DMS153 (cell line): ENCODE measurements around the gene PKNOX1.
"Not testable (repeated sequence)": the region's sequence is repeated elsewhere in the genome, so short reads cannot be mapped to it uniquely, and the experiment has no call there.

Source experiments
- DNase-seq: peaks from one replicate; lab custom pipeline; 2025; lab: John Stamatoyannopoulos, UW

PKNOX1 gene

GRCh38 chr21:42983869-42984268 lies 9.5 kb downstream of the PKNOX1 start:
- DNase-seq: no peak

- no peak for DNase-seq
Measured at GRCh38 chr21:42986125-42986783, 11.9 kb downstream of the PKNOX1 start.

GRCh38 chr21:42988236-42988965 lies 14.0 kb downstream of the PKNOX1 start:
- DNase-seq: no peak

GRCh38 chr21:42989370-42989769 lies 15.0 kb downstream of the PKNOX1 start:
- not testable (repeated sequence) for DNase-seq

- no peak for DNase-seq
Measured at GRCh38 chr21:42989816-42990650, 15.7 kb downstream of the PKNOX1 start.

DNA sequence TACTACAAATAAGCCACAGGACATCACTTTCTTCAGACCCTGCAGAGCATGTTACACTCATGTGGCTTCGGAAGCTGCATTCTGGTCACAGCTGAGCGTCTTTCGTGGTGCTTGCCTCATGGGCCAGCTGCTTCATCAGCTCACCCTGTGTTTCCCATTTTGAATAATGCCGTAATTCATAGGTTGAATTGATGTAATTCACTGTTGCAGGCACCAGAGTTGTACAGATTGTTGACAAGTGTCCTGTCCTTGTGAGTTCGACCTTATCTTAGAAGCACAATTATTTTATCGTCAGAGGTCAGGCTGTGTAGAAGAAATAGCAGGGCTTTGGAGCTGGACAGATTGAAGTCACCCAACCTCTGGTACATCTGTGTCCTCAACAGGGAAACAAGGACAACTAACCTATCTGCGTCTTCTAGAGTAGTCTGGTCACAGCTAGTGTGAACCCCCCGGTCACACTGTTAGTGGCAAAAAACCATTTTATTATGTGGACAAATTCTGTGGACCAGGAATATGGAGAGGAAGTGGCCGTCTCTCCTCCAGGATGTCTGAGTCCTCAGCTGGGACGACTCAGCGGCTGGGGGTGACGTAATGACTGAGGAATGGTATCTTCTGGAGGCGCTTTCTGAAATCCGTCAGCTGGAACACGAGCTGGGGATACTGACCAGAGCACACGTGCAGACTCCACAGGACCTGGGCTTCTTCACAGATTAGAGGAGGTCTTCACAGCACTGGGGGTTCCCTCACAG lies 17.8 kb downstream of the PKNOX1 start:
- no peak for DNase-seq

- DNase-seq: no peak
Measured at GRCh38 chr21:42993051-42993712, 18.8 kb downstream of the PKNOX1 start.

GRCh38 chr21:42997053-42997452 lies 22.7 kb downstream of the PKNOX1 start:
- DNase-seq: no peak

DNA sequence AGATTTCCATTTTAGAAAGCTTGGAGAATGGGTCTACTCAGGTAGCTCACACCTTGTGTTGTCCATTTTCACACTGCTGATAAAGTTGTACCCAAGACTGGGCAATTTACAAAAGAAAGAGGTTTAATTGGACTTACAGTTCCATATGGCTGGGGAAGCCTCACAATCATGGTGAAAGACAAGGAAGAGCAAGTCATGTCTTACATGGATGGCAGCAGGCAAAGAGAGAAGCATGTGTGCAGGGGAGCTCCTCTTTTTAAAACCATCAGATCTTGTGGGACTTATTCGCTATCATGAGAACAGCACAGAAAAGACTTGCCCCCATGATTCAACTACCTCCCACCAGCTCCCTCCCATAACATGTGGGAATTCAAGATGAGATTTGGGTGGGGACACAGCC lies 23.6 kb downstream of the PKNOX1 start:
- not testable (repeated sequence) for DNase-seq

DNA sequence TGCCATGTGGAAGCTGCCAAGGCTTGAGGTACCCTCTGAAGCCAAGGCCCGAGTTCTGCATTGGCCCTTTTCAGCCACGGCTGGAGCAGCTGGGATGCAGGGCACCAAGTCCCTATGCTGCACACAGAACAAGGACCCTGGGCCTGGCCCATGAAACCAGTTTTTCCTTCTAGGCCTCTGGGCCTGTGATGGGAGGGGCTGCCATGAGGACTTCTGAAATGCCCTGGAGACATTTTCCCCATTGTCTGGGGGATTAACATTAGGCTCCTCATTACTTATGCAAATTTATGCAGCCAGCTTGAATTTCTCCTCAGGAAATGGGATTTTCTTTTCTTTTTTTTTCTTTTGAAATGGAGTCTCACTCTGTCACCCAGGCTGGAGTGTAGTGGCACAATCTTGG lies 24.8 kb downstream of the PKNOX1 start:
- DNase-seq: not testable (repeated sequence)

DNA sequence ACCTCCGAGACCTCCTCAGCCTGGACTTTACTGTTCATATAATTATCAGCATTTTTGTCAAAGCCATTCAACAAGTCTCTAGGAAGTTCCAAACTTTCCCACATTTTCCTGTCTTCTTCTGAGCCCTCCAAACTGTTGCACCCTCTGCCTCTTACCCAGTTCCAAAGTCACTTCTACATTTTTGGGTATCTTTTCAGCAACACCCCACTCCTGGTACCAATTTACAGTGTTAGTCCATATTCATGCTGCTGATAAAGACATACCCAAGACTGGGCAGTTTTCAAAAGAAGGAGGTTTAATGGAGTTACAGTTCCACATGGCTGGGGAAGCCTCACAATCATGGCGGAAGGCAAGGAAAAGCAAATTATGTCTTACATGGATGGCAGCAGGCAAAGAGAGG lies 25.7 kb downstream of the PKNOX1 start:
- not testable (repeated sequence) for DNase-seq

GRCh38 chr21:43001316-43001715 lies 27.0 kb downstream of the PKNOX1 start:
- DNase-seq: no peak

DNA sequence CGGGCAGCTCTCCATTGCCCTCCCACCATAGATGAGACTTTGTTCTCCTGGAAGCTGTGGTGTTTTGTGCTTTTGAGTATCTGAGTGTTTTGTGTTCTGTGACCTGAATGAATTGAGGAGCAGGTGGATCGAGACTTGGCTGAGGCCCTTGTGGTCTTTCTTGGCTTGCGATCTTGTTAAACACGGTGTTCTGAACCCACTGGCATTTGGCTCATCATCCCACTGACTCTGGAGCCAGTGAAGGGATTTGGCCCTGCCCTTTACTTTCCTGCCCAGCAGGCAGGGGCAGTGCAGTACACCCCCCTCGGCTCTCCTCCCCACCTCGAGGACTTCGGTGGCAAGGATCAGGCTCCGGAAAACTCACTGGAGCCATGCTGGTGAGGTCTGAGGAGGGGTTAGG lies 30.6 kb downstream of the PKNOX1 start:
- DNase-seq: no peak

DNA sequence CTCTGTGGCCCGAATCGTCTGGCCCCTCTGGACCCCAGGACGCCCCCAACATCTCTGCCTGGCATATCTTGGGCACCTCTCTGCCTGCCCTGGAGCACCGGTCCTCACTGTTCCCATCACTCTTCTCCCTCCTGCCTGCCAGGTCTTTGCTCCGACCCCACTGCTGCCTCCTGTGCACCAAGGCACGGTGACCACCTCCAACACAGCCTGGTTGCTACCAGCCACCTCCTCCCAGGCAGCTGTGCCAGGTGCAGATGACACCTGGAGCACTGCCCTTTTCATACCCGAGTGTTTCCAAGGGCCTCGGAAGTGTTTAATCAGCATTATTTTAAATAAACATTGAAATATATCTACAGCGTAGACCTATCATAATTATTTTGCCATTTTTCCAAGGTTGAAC lies 31.3 kb downstream of the PKNOX1 start:
- DNase-seq: no peak

GRCh38 chr21:43006051-43006873 lies 31.9 kb downstream of the PKNOX1 start:
- not testable (repeated sequence) for DNase-seq

- no peak for DNase-seq
Measured at GRCh38 chr21:43006874-43007208, 32.5 kb downstream of the PKNOX1 start.

DNA sequence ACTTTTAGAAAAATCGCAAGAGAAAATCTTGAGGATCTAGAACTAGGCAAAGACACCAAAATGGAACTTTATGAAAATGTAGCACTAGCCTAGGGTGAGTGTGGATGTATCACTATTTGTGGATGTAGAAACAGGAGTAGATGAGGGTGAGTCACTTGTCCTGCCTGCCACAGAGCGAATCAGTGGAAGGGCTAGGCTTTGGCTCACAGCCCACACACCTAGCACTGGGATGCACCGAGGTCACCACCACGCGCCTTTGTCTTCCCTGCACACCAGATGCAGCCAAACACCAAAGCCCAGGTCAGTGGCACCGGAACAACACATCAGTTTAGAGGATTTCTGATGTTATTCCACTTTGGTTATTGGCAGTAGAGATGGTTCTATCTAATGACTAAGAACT lies 38.2 kb downstream of the PKNOX1 start:
- no peak for DNase-seq

DNA sequence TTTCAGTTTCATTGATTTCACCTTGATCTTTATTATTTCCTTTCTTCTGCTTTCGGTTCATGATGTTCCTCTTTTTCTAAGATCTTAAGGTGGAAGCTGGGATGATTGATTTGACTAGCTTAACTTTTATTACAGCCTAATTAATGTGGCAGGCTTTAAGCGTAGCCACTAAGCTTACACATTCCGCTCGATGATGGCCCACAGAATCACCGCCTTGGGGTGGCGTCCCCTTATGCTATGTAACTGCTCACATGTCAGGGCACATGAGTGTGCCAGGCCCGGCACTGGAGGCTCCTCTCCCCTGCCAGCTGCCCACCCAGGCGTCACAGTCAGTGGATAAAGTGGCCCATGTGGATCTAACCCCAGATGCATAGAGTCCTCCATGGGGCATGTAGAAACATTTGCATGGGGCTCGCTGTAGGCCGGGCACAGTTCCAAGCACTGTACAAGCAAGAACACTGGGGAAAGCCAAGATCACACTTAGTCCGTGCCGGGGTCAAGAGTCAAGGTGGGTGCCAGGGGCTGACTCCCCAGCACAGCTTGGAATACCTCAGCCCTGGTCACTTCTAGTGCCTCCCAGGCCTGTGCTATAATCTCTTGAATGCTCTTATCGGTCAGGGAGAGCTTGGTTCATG lies 41.7 kb downstream of the PKNOX1 start:
- DNase-seq: no peak

DNA sequence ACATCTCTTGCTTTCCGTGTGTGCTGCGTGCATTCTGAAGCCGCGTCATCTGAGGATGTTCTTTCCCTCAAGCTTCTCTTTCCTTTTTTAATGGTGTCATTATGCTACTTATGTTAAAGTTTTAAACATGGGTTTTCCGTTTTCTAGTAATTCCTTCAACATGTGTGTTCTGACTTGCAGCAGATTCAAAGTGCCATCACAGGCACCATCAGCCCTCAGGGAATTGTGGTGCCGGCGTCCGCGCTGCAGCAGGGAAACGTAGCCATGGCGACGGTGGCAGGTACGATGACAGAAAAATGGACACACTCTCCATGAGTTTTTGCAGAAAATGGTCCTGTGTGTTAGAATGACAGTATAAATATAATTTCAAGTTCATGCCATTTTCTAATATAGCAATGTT lies 42.4 kb downstream of the PKNOX1 start:
- DNase-seq: no peak

GRCh38 chr21:43018519-43018918 lies 44.2 kb downstream of the PKNOX1 start:
- DNase-seq: no peak
